ENCODE measurements around the gene CORIN.

The CORIN gene

GRCh38 chr4:47579235-47579634, 258.6 kb downstream of the CORIN start:
- no peak for TF ChIP-seq CTCF (IDR thresholded peaks at IDR 0.05; ENCODE audit: insufficient read depth, missing control alignments)
- DNase-seq (ENCODE audit: insufficient read length, low spot score) (no peak), FAIRE-seq (no peak)

- no peak for TF ChIP-seq CTCF (IDR thresholded peaks at IDR 0.05; ENCODE audit: insufficient read depth, missing control alignments)
- DNase-seq (ENCODE audit: insufficient read length, low spot score) (no peak), FAIRE-seq (no peak)
Measured at GRCh38 chr4:47577779-47578553, 259.9 kb downstream of the CORIN start.

GRCh38 chr4:47572981-47573380, 264.9 kb downstream of the CORIN start:
- DNase-seq (ENCODE audit: insufficient read length, low spot score): no peak
- no peak for FAIRE-seq
- TF ChIP-seq CTCF (IDR thresholded peaks at IDR 0.05; ENCODE audit: insufficient read depth, missing control alignments): no peak

GRCh38 chr4:47570816-47571215, 267.1 kb downstream of the CORIN start:
- DNase-seq (ENCODE audit: insufficient read length, low spot score): no peak
- no peak for TF ChIP-seq CTCF (IDR thresholded peaks at IDR 0.05; ENCODE audit: insufficient read depth, missing control alignments)
- FAIRE-seq: no peak

- FAIRE-seq (no peak), DNase-seq (ENCODE audit: insufficient read length, low spot score) (no peak)
- TF ChIP-seq CTCF (IDR thresholded peaks at IDR 0.05; ENCODE audit: insufficient read depth, missing control alignments): no peak
Measured at GRCh38 chr4:47567511-47567910, 270.4 kb downstream of the CORIN start.

- no peak for TF ChIP-seq CTCF (IDR thresholded peaks at IDR 0.05; ENCODE audit: insufficient read depth, missing control alignments)
- FAIRE-seq: no peak
- no peak for DNase-seq (ENCODE audit: insufficient read length, low spot score)
Measured at GRCh38 chr4:47566969-47567368, 270.9 kb downstream of the CORIN start.

- TF ChIP-seq CTCF (IDR thresholded peaks at IDR 0.05; ENCODE audit: insufficient read depth, missing control alignments): no peak
- DNase-seq (ENCODE audit: insufficient read length, low spot score) (no peak), FAIRE-seq (no peak)
Measured at GRCh38 chr4:47566566-47566965, 271.3 kb downstream of the CORIN start.
